Ishikawa (cell line): ENCODE data around the gene SCFD2.

Experiments
- CEBPB ChIP-seq: IDR thresholded peaks from 2 replicates; pipeline ENCODE4 v1.6.1; 2012
- EGR1 ChIP-seq: IDR thresholded peaks from 2 replicates; pipeline ENCODE4 v1.6.1; 2012
- EP300 ChIP-seq: IDR thresholded peaks from 2 replicates; pipeline ENCODE4 v1.6.1; 2012; ENCODE audit warnings: borderline replicate concordance
- NFIC ChIP-seq: IDR thresholded peaks from 2 replicates; pipeline ENCODE4 v1.6.1; 2012
- YY1 ChIP-seq: IDR thresholded peaks from 2 replicates; pipeline ENCODE4 v1.6.1; 2012; ENCODE audit warnings: low read depth
- TF ChIP-seq, protein P1 (sequence below): IDR thresholded peaks from 2 replicates; pipeline ENCODE4 v1.6.1; 2012; ENCODE audit warnings: low read depth, mild to moderate bottlenecking
- TF ChIP-seq, protein P2 (sequence below): IDR thresholded peaks from 2 replicates; pipeline ENCODE4 v1.6.1; 2012

- TF ChIP-seq CEBPB (no peak), EP300 (no peak), NFIC (no peak), YY1 (no peak), EGR1 (no peak)
- TF ChIP-seq, protein P1, sequence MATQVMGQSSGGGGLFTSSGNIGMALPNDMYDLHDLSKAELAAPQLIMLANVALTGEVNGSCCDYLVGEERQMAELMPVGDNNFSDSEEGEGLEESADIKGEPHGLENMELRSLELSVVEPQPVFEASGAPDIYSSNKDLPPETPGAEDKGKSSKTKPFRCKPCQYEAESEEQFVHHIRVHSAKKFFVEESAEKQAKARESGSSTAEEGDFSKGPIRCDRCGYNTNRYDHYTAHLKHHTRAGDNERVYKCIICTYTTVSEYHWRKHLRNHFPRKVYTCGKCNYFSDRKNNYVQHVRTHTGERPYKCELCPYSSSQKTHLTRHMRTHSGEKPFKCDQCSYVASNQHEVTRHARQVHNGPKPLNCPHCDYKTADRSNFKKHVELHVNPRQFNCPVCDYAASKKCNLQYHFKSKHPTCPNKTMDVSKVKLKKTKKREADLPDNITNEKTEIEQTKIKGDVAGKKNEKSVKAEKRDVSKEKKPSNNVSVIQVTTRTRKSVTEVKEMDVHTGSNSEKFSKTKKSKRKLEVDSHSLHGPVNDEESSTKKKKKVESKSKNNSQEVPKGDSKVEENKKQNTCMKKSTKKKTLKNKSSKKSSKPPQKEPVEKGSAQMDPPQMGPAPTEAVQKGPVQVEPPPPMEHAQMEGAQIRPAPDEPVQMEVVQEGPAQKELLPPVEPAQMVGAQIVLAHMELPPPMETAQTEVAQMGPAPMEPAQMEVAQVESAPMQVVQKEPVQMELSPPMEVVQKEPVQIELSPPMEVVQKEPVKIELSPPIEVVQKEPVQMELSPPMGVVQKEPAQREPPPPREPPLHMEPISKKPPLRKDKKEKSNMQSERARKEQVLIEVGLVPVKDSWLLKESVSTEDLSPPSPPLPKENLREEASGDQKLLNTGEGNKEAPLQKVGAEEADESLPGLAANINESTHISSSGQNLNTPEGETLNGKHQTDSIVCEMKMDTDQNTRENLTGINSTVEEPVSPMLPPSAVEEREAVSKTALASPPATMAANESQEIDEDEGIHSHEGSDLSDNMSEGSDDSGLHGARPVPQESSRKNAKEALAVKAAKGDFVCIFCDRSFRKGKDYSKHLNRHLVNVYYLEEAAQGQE = no peak
- TF ChIP-seq, protein P2, sequence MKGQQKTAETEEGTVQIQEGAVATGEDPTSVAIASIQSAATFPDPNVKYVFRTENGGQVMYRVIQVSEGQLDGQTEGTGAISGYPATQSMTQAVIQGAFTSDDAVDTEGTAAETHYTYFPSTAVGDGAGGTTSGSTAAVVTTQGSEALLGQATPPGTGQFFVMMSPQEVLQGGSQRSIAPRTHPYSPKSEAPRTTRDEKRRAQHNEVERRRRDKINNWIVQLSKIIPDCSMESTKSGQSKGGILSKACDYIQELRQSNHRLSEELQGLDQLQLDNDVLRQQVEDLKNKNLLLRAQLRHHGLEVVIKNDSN = no peak
Measured at GRCh38 chr4:52870225-52870624, 495.6 kb downstream of the SCFD2 start.
